Aorta (tissue), 5 donors: ENCODE data around the gene DUSP28. TPM values are rescaled to one million over a fixed set of nuclear protein-coding genes. Genes with fewer than 3 reads are reported as not detected.

Experiments
- ATAC-seq: fragments of 200-7000 bp; cut with Tn5 transposase; one replicate; pipeline ENCODE4 v1.9.1; 2022; ENCODE audit warnings: moderate library complexity; ENCODE audit not compliant: low FRiP score
- DNase-seq, 2 donors: peaks; one replicate each; pipeline ENCODE4 v3.0.0-alpha.2; 2020
- H3K27ac ChIP-seq, 2 donors: one replicate each; pipeline ENCODE4 v1.5.1; 2013; ENCODE audit warnings: low read length in 2 of 2, mild to moderate bottlenecking in 2 of 2, moderate library complexity in 2 of 2, control low read depth in 1 of 2, inconsistent platforms in 1 of 2, low read depth in 1 of 2
- H3K27me3 ChIP-seq, 2 donors: one replicate each; pipeline ENCODE4 v1.6.1; 2013; ENCODE audit warnings: control low read depth in 1 of 2, low read length in 1 of 2, mild to moderate bottlenecking in 1 of 2, moderate library complexity in 1 of 2; ENCODE audit not compliant: insufficient read depth in 2 of 2, control insufficient read depth in 1 of 2
- H3K36me3 ChIP-seq, 2 donors: one replicate each; pipeline ENCODE4 v1.6.1; 2013; ENCODE audit warnings: control low read depth in 1 of 2, low read length in 1 of 2, mild to moderate bottlenecking in 1 of 2; ENCODE audit not compliant: insufficient read depth in 2 of 2, control insufficient read depth in 1 of 2
- H3K4me1 ChIP-seq, 2 donors: one replicate each; pipeline ENCODE4 v1.6.1; 2013; ENCODE audit warnings: low read length in 2 of 2, control low read depth in 1 of 2, mild to moderate bottlenecking in 1 of 2, moderate library complexity in 1 of 2; ENCODE audit not compliant: insufficient read depth in 2 of 2, control insufficient read depth in 1 of 2
- H3K4me3 ChIP-seq, 2 donors: one replicate each; pipeline ENCODE4 v1.5.1; 2013; ENCODE audit warnings: low read length in 2 of 2, control low read depth in 1 of 2, mild to moderate bottlenecking in 1 of 2
- H3K9me3 ChIP-seq: one replicate; pipeline ENCODE4 v1.6.1; 2013; ENCODE audit warnings: mild to moderate bottlenecking, low read length; ENCODE audit not compliant: control insufficient read depth
- WGBS, 2 donors: extraction: QIAGEN DNeasy Blood & Tissue Kit; methylation state at CpG; one replicate each; pipeline ENCODE4 v1.1.7; 2013; 5-methylcytosine and 5-hydroxymethylcytosine counted together
- intact Hi-C, 2 donors: fragments of 100-400 bp; cut with DNase I; formaldehyde crosslinking; loops; one replicate each; pipeline versions ENCODE4 v1.14.2 to v1.15.0; 2022
- polyA plus RNA-seq, 2 donors: library from polyadenylated mRNA; stranded (reverse); fragments of 200-250 nt; gene quantifications; one replicate each; pipeline ENCODE4 v1.2.3, GENCODE V29; 2013
- total RNA-seq, 2 donors: library from RNA; stranded (reverse); fragmentation: NEBNext Ultra II Directional; extraction: Animal tissue kit (Norgen Biotek cat#: 25700); gene quantifications; one replicate each; pipeline ENCODE4 v1.2.1, GENCODE V29; 2021
- donor health status: healthy with polysubstance abuse.
- donor health status: Bipolar disorder and iron deficiency.
- donor health status: DM: no; HTN: no; CAD: no.
- donor health status: DM: no; HTN: no; CAD: no.
- donor health status: DM: yes; HTN: yes; CAD: no.

Gene DUSP28
- total and polyA plus RNA-seq, 4 donors, result 2.1 to 5.0 (median 3.2) TPM

GRCh38 chr2:240589850-240590525 lies 29.8 kb downstream of the DUSP28 start:
- intact Hi-C loops, result no loop called here
- no peak overlapping the region for H3K4me3 ChIP-seq
- peak; percentile 19 to 61 for DNase-seq
- WGBS, 2 donors, result 79% methylated on average over 16 of the region's 16 CpGs
- H3K9me3 ChIP-seq, result no peaks in the 10 kb centered on the region
- no peaks in the 10 kb centered on the region for H3K36me3 ChIP-seq
- H3K27me3 ChIP-seq, result no peaks in the 10 kb centered on the region
- H3K27ac ChIP-seq, result no peak overlapping the region
- no peak for ATAC-seq
- no peaks in the 10 kb centered on the region for H3K4me1 ChIP-seq

- no peak overlapping the region for H3K27ac ChIP-seq
- no peaks in the 10 kb centered on the region for H3K9me3 ChIP-seq
- intact Hi-C loops, result no loop called here
- H3K4me1 ChIP-seq, result no peaks in the 10 kb centered on the region
- 94 to 96% methylated on average over 21 of the region's 21 CpGs for WGBS, 2 donors
- peak; percentile 32 to 59 for DNase-seq
- no peak for ATAC-seq
- no peaks in the 10 kb centered on the region for H3K27me3 ChIP-seq
- no peaks in the 10 kb centered on the region for H3K36me3 ChIP-seq
- no peak overlapping the region for H3K4me3 ChIP-seq
Observed at GRCh38 chr2:240590681-240591111, 30.5 kb downstream of the DUSP28 start.

- Histone ChIP-seq H3K27me3 (no peaks in the 10 kb centered on the region), H3K4me3 (no peak overlapping the region), H3K9me3 (no peaks in the 10 kb centered on the region), H3K4me1 (no peaks in the 10 kb centered on the region), H3K27ac (no peak overlapping the region), H3K36me3 (no peaks in the 10 kb centered on the region)
- DNase-seq (no peak), ATAC-seq (no peak)
- intact Hi-C loops, result no loop called here
- WGBS, 2 donors, result 61 to 62% methylated on average over 6 of the region's 6 CpGs
Observed at GRCh38 chr2:240591226-240591625, 31.1 kb downstream of the DUSP28 start.

GRCh38 chr2:240591784-240592183 lies 31.6 kb downstream of the DUSP28 start:
- Histone ChIP-seq H3K9me3 (no peaks in the 10 kb centered on the region), H3K4me3 (no peak overlapping the region), H3K27me3 (no peaks in the 10 kb centered on the region), H3K4me1 (no peaks in the 10 kb centered on the region), H3K36me3 (no peaks in the 10 kb centered on the region), H3K27ac (no peak overlapping the region)
- DNase-seq (peak; percentile 26 to 64), ATAC-seq (no peak)
- intact Hi-C loops, result no loop called here
- 92 to 94% methylated on average over 13 of the region's 13 CpGs for WGBS, 2 donors

GRCh38 chr2:240593026-240593702 lies 33.0 kb downstream of the DUSP28 start:
- Histone ChIP-seq H3K4me1 (no peaks in the 10 kb centered on the region), H3K4me3 (no peak overlapping the region), H3K36me3 (no peaks in the 10 kb centered on the region), H3K27me3 (no peaks in the 10 kb centered on the region), H3K27ac (no peak overlapping the region), H3K9me3 (no peaks in the 10 kb centered on the region)
- 80% methylated on average over 20 of the region's 20 CpGs for WGBS, 2 donors
- DNase-seq, result peak; percentile 22 to 62
- no peak for ATAC-seq
- intact Hi-C loops, result no loop called here

- Histone ChIP-seq H3K4me3 (no peak overlapping the region), H3K27me3 (no peaks in the 10 kb centered on the region), H3K27ac (no peak overlapping the region), H3K4me1 (no peaks in the 10 kb centered on the region), H3K36me3 (no peaks in the 10 kb centered on the region), H3K9me3 (no peaks in the 10 kb centered on the region)
- intact Hi-C loops, result no loop called here
- ATAC-seq (no peak), DNase-seq (peak; percentile 41 to 69)
- 54 to 65% methylated on average over 18 to 19 of the region's 19 CpGs for WGBS, 2 donors
Observed at GRCh38 chr2:240593703-240594451, 33.7 kb downstream of the DUSP28 start.

GRCh38 chr2:240594511-240595380 lies 34.6 kb downstream of the DUSP28 start:
- no peak overlapping the region for H3K27ac ChIP-seq
- ATAC-seq, result no peak
- no peaks in the 10 kb centered on the region for H3K4me1 ChIP-seq
- WGBS, 2 donors, result 82 to 83% methylated on average over 34 of the region's 34 CpGs
- no peaks in the 10 kb centered on the region for H3K9me3 ChIP-seq
- peak; percentile 35 to 59 for DNase-seq
- H3K36me3 ChIP-seq, result no peaks in the 10 kb centered on the region
- H3K27me3 ChIP-seq, result no peaks in the 10 kb centered on the region
- H3K4me3 ChIP-seq, result no peak overlapping the region
- intact Hi-C loops, result no loop called here

GRCh38 chr2:240595381-240596079 lies 35.4 kb downstream of the DUSP28 start:
- no peaks in the 10 kb centered on the region for H3K27me3 ChIP-seq
- no peaks in the 10 kb centered on the region for H3K36me3 ChIP-seq
- DNase-seq (peak; percentile 46 to 66), ATAC-seq (no peak)
- no peak overlapping the region for H3K4me3 ChIP-seq
- no peak overlapping the region for H3K27ac ChIP-seq
- H3K9me3 ChIP-seq, result no peaks in the 10 kb centered on the region
- intact Hi-C loops, result no loop called here
- H3K4me1 ChIP-seq, result no peaks in the 10 kb centered on the region
- WGBS, 2 donors, result 41 to 45% methylated on average over 18 of the region's 18 CpGs
